Measurements from ENCODE around the gene CLUH.

CLUH gene

GRCh38 chr17:2647957-2648356, 63.6 kb downstream of the CLUH start:
- peaks cover 16% of the 10 kb centered on the region; the same call in 1 of the 2 replicates for H3F3A ChIP-seq (ENCODE audit: control insufficient read depth, insufficient read depth)
- H3K4me1 ChIP-seq (ENCODE audit: control insufficient read depth, low read length): no peaks in the 10 kb centered on the region
- no peaks in the 10 kb centered on the region for H3K9me2 ChIP-seq (replicated peaks; ENCODE audit: control insufficient read depth, low read length)
- peaks cover 31% of the 10 kb centered on the region for H3K36me3 ChIP-seq (ENCODE audit: control insufficient read depth, low read length)
- H3K27me3 ChIP-seq (ENCODE audit: control insufficient read depth, low read length): no peaks in the 10 kb centered on the region
- H3K79me2 ChIP-seq (ENCODE audit: control insufficient read depth, low read length): peaks cover 78% of the 10 kb centered on the region
- no peaks in the 10 kb centered on the region for H4K20me1 ChIP-seq (ENCODE audit: control insufficient read depth, insufficient read depth, low read depth, low read length)
- no peak overlapping the region for H3K27ac ChIP-seq (ENCODE audit: low read depth, low read length)
- TF ChIP-seq, protein P1, sequence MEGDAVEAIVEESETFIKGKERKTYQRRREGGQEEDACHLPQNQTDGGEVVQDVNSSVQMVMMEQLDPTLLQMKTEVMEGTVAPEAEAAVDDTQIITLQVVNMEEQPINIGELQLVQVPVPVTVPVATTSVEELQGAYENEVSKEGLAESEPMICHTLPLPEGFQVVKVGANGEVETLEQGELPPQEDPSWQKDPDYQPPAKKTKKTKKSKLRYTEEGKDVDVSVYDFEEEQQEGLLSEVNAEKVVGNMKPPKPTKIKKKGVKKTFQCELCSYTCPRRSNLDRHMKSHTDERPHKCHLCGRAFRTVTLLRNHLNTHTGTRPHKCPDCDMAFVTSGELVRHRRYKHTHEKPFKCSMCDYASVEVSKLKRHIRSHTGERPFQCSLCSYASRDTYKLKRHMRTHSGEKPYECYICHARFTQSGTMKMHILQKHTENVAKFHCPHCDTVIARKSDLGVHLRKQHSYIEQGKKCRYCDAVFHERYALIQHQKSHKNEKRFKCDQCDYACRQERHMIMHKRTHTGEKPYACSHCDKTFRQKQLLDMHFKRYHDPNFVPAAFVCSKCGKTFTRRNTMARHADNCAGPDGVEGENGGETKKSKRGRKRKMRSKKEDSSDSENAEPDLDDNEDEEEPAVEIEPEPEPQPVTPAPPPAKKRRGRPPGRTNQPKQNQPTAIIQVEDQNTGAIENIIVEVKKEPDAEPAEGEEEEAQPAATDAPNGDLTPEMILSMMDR (IDR thresholded peaks at IDR 0.05; ENCODE audit: low read depth, low read length, poor library complexity, severe bottlenecking): no peak
- no peak for TF ChIP-seq EZH2phosphoT487 (IDR thresholded peaks at IDR 0.05; ENCODE audit: borderline replicate concordance, low read length)
- no peak overlapping the region for H3K4me3 ChIP-seq (ENCODE audit: low read length)
- H3K4me2 ChIP-seq (ENCODE audit: low read length): no peak overlapping the region
- H3K9me3 ChIP-seq (ENCODE audit: control insufficient read depth, insufficient read depth, low read length): no peaks in the 10 kb centered on the region

- H3F3A ChIP-seq (ENCODE audit: control insufficient read depth, insufficient read depth): peaks cover 8% of the 10 kb centered on the region; the same call in 1 of the 2 replicates
- no peaks in the 10 kb centered on the region for H3K9me2 ChIP-seq (replicated peaks; ENCODE audit: control insufficient read depth, low read length)
- no peaks in the 10 kb centered on the region for H3K27me3 ChIP-seq (ENCODE audit: control insufficient read depth, low read length)
- 0 out of 2 replicates have a peak, but pooled peaks cover 2% of the 10 kb centered on the region for H4K20me1 ChIP-seq (ENCODE audit: control insufficient read depth, insufficient read depth, low read depth, low read length)
- no peaks in the 10 kb centered on the region for H3K9me3 ChIP-seq (ENCODE audit: control insufficient read depth, insufficient read depth, low read length)
- peaks cover 82% of the 10 kb centered on the region for H3K79me2 ChIP-seq (ENCODE audit: control insufficient read depth, low read length)
- peaks cover 45% of the 10 kb centered on the region for H3K36me3 ChIP-seq (ENCODE audit: control insufficient read depth, low read length)
- no peaks in the 10 kb centered on the region for H3K4me1 ChIP-seq (ENCODE audit: control insufficient read depth, low read length)
- no peak overlapping the region for H3K4me2 ChIP-seq (ENCODE audit: low read length)
- TF ChIP-seq, protein P1 (IDR thresholded peaks at IDR 0.05; ENCODE audit: low read depth, low read length, poor library complexity, severe bottlenecking): no peak
- H3K4me3 ChIP-seq (ENCODE audit: low read length): no peak overlapping the region
- H3K27ac ChIP-seq (ENCODE audit: low read depth, low read length): no peak overlapping the region
Observed at GRCh38 chr17:2644971-2645370, 66.6 kb downstream of the CLUH start.

Measured in DOHH2 (cell line).